OCI-LY7 (cell line): Measurements from ENCODE around the gene CDK14.

Experiments used
- EZH2phosphoT487 ChIP-seq: fragments of 200-600 bp; sonication (generic); IDR thresholded peaks from 2 replicates; pipeline ENCODE4 v1.6.1; 2018; ENCODE audit warnings: low read depth, borderline replicate concordance, mild to moderate bottlenecking, mixed run types, antibody characterized with exemption, low read length, moderate library complexity, mixed read lengths
- TF ChIP-seq, protein P1 (sequence below): fragments of 200-600 bp; sonication (generic); conservative IDR thresholded peaks from 2 replicates; pipeline ENCODE4 v1.5.1; 2014; ENCODE audit warnings: mild to moderate bottlenecking, antibody characterized with exemption, low read length, moderate library complexity, mixed read lengths

DNA sequence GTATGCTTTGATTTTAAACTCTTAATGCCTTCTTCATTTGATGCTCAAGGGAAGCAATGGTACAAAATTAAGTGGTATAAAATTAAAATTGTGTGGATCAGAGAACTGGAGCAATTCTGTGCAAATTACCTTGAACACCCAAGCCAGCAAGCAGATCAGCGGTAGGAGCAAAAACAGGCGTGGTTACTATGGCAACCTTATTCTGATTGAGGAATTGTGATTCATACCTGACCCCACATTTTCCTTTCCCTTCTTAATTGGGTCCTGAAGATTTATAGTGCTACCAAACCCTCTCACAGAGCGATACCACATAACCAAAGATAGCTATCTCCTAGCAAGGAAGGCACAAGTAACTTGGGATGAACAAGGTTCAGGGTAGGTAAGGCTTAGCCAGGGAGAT lies 595.6 kb downstream of the CDK14 start:
- TF ChIP-seq, protein P1, sequence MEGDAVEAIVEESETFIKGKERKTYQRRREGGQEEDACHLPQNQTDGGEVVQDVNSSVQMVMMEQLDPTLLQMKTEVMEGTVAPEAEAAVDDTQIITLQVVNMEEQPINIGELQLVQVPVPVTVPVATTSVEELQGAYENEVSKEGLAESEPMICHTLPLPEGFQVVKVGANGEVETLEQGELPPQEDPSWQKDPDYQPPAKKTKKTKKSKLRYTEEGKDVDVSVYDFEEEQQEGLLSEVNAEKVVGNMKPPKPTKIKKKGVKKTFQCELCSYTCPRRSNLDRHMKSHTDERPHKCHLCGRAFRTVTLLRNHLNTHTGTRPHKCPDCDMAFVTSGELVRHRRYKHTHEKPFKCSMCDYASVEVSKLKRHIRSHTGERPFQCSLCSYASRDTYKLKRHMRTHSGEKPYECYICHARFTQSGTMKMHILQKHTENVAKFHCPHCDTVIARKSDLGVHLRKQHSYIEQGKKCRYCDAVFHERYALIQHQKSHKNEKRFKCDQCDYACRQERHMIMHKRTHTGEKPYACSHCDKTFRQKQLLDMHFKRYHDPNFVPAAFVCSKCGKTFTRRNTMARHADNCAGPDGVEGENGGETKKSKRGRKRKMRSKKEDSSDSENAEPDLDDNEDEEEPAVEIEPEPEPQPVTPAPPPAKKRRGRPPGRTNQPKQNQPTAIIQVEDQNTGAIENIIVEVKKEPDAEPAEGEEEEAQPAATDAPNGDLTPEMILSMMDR: no peak
- no peak for TF ChIP-seq EZH2phosphoT487
